HG03520 (cell line): ENCODE measurements around the gene TOMT.

Experiments used
- ATAC-seq: cut with Tn5 transposase; IDR thresholded peaks from one replicate; pipeline ENCODE4 v1.9.1; 2021; ENCODE audit warnings: mild to moderate bottlenecking, moderate library complexity; ENCODE audit not compliant: unreplicated experiment

TOMT gene, protein sequence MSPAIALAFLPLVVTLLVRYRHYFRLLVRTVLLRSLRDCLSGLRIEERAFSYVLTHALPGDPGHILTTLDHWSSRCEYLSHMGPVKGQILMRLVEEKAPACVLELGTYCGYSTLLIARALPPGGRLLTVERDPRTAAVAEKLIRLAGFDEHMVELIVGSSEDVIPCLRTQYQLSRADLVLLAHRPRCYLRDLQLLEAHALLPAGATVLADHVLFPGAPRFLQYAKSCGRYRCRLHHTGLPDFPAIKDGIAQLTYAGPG

GRCh38 chr11:72105888-72106287, at the start of gene TOMT:
TOMT (plus strand) TSS chr11:72105924; CDS start chr11:72105952, 28 bp downstream.
- ATAC-seq = no peak

GRCh38 chr11:72058416-72059034, 47.2 kb upstream of the TOMT start:
- ATAC-seq = no peak

DNA sequence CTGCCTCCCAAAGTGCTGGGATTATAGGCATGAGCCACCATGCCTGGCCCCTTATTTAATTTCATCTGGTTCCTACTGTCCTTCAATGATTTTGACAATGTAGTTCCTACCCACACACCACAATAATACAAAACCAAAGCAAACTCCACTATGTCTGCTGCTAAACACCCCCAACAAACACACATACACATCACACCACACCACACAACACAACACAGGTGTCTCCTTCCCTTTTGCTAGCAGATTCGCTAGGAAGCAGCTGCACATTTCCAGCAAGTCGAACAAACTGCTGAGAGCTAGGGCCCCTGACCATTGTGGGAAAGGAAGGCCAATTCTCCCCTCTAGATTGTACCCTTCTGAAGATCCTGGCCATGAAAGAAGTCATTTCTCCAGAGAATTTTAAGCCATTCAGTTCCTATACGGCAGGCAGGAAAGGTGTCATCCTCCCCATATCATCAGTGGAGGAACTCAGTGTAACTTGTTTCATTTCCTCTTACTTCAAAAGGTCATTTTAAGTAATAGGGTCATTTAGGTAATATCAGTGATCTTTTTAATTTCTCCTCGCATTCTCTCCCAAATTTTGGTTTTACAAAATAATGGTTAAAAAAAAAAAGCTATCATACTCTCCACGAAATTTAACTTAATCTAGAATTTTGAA, 43.9 kb upstream of the TOMT start:
- no peak for ATAC-seq

- no peak for ATAC-seq
Observed at GRCh38 chr11:72066855-72067254, 38.9 kb upstream of the TOMT start.

- ATAC-seq = no peak
Observed at GRCh38 chr11:72067266-72067665, 38.5 kb upstream of the TOMT start.

DNA sequence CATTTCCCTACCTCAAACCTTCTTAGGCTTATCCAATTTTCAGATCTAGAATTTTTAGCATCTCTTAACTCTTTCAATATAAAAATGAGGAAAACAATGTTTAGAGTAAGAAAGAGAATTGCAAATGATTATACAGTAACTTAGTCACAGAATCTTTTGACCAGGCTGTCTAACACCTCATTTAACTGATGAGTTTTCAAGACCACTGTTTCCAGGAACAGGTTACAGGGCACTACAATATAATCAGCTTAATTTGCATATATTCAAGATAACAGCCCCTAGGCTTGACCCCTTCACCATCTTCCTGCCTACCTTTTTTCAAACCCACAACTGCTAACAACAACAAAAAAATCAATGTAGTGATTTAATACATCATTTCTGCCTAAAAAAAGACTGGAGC, 38.0 kb upstream of the TOMT start:
- no peak for ATAC-seq

DNA sequence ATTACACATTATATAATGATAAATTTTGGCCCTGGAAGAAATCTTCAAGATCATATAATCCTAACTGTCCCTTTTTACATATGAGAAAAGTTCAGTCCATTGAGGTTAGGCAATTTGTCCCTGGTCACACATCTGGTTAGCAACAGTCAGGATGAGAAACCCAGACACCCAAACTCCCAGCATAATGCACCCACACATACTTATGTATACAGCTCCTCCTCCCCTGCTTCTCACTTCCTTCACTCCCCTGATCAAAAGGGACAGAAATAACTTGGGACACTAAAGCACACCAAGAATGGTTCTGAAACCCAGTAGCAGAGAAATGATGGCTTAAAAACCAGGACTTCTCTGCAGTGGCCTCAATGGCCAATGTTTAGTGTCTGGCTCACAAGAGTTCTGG, 36.5 kb upstream of the TOMT start:
- ATAC-seq = no peak

DNA sequence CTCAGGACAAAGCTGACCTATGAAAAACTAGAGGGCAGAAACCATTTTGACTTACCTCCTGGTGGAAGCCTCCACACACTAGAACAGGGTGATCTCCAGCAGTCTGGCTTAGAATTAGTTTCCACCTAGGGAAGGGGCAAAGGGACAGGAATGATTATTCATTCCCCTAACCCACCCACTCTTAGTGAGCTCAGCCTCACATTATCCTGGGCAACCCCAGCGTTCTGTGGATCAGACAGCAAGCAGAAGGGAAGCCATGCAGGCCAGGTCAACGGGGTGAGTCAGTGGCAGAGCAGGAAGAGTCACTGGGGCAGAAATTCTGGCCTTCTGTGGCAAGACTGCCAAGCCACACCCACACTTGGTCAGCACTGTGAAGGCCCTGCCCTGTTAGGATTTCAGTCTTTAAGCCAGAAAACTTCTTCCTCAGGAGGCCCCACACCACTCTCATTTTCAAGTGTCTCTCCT, 35.9 kb upstream of the TOMT start:
- peak; percentile 50 for ATAC-seq

GRCh38 chr11:72070491-72070890, 35.2 kb upstream of the TOMT start:
- ATAC-seq = no peak

DNA sequence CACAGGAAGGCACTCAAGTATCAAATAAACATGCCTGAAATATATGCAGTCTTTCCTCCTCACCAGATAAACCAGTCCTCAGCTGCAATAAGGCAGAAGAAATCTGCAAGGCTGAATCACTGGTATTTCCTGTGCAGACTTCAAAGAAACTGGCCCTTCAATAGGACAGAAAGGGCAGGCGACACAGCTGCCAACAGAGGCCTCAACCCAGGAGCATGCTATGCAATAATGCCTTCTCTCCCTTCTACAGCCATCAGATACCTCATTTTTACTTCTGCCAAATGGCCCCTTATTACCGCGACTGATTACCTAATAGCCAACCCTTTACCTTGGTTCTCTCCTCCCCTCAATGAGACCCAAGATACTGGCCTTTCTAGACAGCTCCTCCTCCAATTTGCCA, 33.4 kb upstream of the TOMT start:
- no peak for ATAC-seq

DNA sequence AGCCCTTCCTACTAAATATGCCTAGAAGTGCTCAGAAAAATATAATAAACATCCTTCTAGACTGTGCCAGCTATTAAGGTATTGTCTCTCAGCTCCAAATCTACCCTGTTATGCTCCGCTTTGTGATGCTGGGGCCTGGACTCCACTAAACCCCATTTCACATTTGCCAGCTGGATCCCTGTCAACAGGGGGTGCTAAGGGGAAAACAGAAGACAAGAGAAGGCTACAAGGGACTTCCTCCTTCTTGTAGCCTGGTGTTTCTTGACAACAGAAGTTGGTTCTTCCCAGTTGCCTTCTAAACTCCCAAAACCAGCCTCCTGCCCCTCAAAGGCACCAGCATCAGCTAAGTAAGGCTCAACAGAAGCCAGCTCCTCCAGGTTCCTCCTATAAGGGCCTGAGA, 30.6 kb upstream of the TOMT start:
- ATAC-seq = no peak

GRCh38 chr11:72075756-72076155, 30.0 kb upstream of the TOMT start:
- no peak for ATAC-seq

DNA sequence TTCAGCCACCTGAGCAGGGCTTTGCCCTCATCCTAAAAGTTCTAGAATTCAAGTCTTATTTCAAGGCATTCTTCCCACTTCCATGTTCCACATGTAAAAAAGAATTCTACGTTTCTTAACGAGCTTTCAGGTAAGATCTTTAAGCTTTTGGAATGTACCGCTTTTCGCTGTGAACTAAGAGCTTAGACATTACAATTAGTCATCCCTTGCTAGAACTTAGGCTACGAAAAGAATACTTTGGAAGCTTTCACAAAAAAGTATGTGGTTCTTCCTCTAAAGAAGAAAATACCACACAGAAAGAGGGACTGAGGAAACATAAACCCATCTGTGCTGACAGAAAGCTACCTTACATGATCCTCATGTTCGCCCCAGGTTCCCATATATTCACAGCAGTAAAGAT, 27.2 kb upstream of the TOMT start:
- no peak for ATAC-seq

GRCh38 chr11:72079819-72080325, 25.9 kb upstream of the TOMT start:
- no peak for ATAC-seq

DNA sequence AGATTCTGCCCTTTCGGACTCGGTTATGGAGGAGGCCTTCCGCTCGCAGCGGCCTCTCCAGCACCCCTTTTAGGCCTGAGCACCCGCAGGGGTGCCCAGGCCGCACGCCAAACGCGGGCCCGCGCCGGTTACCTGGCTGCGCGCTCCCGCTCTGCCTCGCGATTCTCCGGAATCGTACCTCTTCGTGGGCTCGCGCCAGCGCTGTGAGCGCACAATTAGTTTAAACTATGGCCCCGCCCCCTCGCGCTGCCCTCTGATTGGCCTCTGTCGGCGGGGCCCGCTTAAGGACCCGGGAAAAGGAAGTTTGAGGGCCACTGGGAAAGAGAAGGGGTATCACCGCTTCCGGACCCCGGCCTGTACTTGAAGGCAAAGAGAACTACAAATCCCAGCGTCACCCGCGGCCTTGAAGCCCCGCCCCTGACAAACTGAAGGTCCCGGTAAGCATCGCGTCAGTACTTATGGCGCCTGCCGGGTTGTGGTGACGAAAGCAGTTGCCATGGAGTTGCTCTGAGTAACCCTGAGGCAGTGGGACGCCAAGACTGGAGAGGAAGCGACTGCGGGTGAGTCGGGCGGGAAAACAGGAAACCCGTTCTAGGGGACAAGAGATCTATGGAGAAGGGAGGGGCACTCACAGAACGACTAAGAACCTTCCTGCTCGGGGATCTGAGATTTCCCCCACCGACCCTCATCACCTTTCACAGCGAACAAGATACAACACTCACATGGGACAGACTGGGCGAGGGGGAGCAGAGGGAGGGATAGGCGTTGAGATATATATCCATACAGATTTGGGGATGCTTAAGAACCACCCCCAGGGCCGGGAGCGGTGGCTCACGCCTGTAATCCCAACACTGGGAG, 25.2 kb upstream of the TOMT start, which contains the start of the genes LRRC51 and NUMA1:
Gene LRRC51 (plus strand): TSS at position 525 of the 858 bp plus-strand sequence. CDS start 8,234 bp downstream, outside the sequence.
Gene NUMA1 (minus strand): TSS at position 217 of the 858 bp plus-strand sequence. CDS start 44,599 bp downstream, outside the sequence.
- ATAC-seq = peak; percentile 88

DNA sequence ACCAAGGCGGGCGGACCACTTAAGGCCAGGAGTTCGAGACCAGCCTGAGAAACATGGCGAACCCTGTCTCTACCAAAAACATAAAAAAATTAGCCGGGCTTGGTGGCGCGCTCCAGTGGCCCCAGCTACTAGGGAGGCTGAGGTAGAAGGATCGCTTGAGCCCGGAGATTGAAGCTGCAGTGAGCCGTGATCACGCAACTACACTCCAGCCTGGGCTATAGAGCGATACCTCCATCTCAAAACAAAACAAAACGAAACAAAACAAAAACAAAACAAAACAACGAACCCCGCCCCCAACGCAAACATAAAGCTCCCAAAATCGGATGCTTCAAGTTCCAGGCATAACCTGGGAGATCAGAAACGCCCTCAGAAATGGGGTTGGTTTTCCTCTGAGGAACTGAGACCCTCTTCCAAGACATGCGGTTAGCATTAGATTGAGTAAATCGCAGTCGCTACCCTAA, 24.5 kb upstream of the TOMT start:
- ATAC-seq = no peak

DNA sequence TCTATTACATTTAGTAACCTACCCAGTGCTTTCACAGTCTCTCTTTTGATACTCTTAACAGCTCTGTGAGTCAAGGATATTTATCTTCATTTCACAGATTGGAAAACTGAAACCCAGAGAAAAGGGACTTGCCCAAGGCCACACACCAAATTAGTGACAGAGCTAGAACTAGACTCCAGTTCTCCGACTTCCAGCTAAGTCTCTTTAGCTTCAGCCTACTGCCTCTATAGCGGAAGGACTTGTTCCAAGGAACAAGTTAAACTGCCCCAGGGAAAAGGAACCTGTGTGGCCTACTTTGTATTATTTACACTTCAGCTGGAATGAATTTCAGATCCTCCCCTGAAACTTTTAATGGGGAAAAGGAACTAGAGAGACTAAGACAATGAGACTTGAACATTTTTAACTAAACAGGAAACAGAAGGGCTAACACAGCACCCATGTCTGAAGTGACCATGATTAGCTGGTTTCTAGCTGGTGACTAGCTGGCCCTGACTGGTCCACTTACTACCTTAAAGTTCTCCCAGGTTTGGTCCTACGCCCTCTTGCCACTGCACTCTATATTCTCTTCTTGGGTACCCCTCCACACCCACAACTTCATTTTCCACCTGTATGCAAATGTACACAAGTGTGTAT, 23.8 kb upstream of the TOMT start:
- no peak for ATAC-seq

GRCh38 chr11:72083414-72083813, 22.3 kb upstream of the TOMT start:
- ATAC-seq = no peak

GRCh38 chr11:72084076-72084475, 21.6 kb upstream of the TOMT start:
- no peak for ATAC-seq

DNA sequence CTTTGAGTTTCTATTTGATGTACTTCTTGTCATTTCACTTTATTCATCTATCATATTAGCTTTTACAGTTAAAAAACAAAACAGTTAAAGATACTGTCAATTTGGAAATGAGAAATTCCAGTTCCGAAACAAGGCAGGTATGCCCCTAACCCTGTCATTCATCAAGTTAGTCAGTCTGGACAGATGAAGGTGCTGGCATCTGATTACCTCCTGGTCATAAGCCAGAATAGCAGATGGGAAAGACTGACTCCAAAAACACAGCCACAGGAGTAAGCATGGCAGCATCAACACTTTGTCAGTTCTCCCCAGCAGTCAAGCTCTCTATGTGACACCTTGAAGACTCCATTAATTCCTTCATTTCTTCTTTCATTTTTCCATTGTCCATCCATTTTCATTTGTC, 20.8 kb upstream of the TOMT start:
- no peak for ATAC-seq
